Measurements from ENCODE around the gene TRMT61A.
"Not testable (repeated sequence)": the region's sequence is repeated elsewhere in the genome, so short reads cannot be mapped to it uniquely, and the experiment has no call there.

Gene TRMT61A

GRCh38 chr14:103523575-103523954 is 5.4 kb upstream of the TRMT61A start:
- DNase-seq = no peak

GRCh38 chr14:103524002-103524935 is 4.7 kb upstream of the TRMT61A start:
- no peak for DNase-seq

GRCh38 chr14:103525430-103526246 is 3.4 kb upstream of the TRMT61A start:
- not testable (repeated sequence) for DNase-seq

GRCh38 chr14:103526247-103526913 is 2.6 kb upstream of the TRMT61A start:
- DNase-seq = no peak

GRCh38 chr14:103526914-103527248 is 2.1 kb upstream of the TRMT61A start:
- DNase-seq = no peak

- DNase-seq = peak in 1 of 2 donors; percentile 23
Observed at GRCh38 chr14:103527408-103528145, 1.4 kb upstream of the TRMT61A start.

- DNase-seq = no peak
Observed at GRCh38 chr14:103528146-103528586, 830 bp upstream of the TRMT61A start.

GRCh38 chr14:103529383-103530365 is 678 bp downstream of the TRMT61A start:
- no peak for DNase-seq

GRCh38 chr14:103530390-103530789 is 1.4 kb downstream of the TRMT61A start:
- no peak for DNase-seq

GRCh38 chr14:103530831-103531230 is 1.8 kb downstream of the TRMT61A start:
- no peak for DNase-seq

- DNase-seq = no peak
Observed at GRCh38 chr14:103531421-103532215, 2.6 kb downstream of the TRMT61A start.

- DNase-seq = no peak
Observed at GRCh38 chr14:103532216-103533136, 3.5 kb downstream of the TRMT61A start.

- no peak for DNase-seq
Observed at GRCh38 chr14:103533137-103533998, 4.4 kb downstream of the TRMT61A start.

GRCh38 chr14:103533999-103534575 is 5.1 kb downstream of the TRMT61A start:
- DNase-seq = no peak

- no peak for DNase-seq
Observed at GRCh38 chr14:103534576-103535061, 5.6 kb downstream of the TRMT61A start.

GRCh38 chr14:103535081-103535890 is 6.3 kb downstream of the TRMT61A start:
- DNase-seq = no peak

Measured in bone marrow (tissue), 2 donors.